Measurements from ENCODE around the gene SGPL1.
A peak's percentile ranks its signal among the peaks of the same experiment; 100 is the strongest.
"Not testable (repeated sequence)": the region's sequence is repeated elsewhere in the genome, so short reads cannot be mapped to it uniquely, and the experiment has no call there.

The SGPL1 gene

DNA sequence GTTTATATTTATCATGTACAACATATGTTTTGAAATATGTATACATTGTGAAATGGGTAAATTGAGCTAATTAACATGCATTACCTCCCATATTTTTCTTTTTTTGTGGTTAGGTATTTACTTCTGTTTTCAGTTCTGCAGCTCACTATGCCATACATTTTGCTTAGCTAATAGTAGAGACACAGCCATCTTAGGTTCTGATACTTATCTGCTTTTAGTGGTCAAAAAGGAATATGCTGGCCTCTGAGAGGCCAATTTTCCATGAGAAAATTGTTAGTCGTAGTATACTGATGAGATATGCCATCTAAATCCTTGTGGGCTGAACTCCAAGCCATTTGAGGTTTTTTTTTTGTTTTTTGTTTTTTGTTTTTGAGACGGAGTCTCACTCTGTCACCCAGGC is 31.0 kb downstream of the SGPL1 start:
- DNase-seq, result no peak

DNA sequence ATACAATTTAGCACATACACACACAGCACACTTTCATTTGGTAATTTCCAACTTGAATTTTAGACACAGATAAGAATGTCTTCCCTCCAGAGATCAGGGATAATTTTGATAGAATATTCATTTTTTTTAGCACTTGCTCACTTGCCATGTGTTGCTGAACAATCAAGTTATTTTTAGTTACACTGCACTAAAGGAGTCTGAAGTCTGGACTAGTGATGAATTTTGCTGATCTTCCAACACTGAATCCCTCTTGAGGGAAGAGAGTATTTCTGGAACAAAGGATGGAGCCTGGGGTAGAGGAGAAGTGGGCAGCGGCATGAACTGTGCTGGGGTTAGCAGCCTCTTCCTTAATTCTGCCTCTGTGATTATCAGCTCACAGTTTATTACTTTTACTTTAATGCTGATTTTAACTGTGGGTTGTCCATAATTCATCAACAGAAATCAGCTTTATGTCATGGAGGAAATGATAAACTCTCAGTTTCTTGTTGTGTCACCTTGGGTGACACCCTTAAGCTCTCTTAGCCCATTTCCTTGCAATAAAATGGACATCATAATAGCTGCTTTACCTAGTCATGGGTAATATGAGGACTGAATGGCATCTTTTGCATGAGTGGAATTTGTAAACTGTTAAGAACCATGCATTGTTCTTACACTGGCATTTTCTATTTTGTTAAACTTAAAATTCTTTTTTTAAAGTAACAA is 32.1 kb downstream of the SGPL1 start:
- DNase-seq, result no peak

DNA sequence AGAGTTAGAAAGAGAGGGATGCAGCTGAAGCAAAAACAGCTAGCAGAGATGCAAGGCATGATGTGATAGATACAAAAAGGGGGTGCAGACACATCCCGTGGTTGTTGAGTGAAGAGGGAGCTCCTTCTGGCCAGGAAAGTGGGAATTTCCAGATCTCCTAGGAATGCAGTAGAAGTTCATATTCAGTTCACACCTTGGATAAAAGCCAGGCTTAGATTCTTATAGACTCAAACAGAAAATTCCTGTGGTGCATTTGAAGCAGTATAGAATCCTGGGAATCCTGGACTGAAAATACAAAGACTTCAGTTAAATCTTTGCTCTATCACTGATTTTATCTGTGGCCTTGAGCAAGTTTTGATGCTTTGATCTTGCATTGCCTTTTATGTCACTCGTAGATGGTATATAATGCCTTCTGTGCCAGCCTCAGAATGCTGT is 33.9 kb downstream of the SGPL1 start:
- DNase-seq, result no peak

DNA sequence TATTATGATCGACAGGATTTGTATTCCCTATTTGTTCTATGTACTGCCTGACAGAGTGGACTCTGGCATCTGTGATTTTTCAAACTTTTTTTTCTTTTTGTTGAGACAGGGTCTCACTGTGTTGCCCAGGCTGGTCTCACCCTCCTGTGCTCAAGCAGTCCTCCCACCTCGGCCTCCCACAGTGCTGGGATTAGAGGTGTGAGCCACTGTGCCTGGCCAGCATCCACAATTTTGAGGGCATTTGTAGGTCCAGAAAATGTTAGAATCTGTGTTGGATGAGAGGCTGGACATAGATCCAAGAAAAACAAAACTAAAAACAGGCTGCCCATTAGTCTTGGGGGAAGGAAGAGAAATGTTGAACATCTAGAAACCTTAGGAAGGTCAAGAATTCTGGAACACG is 34.3 kb downstream of the SGPL1 start:
- no peak for DNase-seq

DNA sequence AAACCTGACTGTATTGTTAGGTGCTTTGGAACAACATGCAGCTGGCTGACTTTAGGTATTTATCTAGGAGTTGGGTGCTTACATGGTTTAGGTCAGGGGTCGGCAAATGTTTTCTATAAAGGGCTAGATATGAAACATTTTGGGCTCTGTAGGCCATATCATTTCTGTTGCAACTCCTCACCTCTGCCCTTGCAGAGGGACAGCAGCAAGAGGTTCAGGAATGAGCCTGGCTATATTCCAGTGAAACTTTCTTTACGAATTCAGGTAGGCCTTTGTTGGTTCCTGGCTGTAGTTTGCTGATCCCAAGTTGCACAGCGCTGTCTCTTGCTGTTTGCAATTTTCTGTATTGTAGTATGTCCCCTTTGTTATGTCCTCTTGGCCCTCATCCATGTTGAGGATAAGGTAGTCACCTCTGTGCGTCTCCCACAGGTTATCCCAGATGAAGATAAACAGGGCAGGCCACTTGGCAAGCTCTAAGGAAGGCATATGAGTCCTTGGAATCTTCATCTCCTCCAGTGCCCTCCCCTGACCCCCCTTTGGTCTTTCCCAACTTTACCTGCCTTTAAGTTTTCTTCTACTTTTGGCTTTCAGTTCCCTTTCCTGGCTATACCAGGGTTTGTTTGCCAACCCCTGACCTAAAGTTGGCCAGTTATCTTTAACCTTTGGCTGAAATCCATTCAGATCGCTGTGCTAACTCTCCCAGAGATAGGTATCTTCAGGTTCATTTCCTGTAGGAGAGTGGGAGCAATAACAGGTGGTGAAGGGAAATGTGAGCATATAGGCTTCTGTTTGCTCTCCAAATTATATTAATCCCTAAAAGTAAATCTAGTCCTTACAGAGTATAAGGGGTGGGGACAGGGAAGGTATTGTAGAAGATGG is 36.1 kb downstream of the SGPL1 start:
- no peak for DNase-seq

DNA sequence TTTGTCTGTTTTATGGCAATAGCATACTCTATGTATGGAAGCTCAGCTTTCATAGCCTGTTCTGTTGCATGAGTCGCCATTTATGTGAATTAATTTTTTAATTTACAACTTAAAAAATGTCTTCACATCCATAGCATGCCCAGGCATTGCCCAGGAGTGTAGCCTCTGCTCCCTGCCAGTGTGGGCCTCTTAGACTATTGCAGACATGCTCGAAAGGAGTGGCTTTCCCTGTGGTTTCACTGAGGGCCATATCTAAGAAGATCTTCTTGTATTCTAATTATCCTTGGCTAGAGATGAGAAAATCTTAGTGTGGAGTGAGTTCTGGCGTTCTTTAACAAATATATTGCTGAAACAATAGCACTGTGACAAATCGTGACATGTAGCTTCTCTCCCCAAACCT is 37.3 kb downstream of the SGPL1 start:
- DNase-seq, result no peak

DNA sequence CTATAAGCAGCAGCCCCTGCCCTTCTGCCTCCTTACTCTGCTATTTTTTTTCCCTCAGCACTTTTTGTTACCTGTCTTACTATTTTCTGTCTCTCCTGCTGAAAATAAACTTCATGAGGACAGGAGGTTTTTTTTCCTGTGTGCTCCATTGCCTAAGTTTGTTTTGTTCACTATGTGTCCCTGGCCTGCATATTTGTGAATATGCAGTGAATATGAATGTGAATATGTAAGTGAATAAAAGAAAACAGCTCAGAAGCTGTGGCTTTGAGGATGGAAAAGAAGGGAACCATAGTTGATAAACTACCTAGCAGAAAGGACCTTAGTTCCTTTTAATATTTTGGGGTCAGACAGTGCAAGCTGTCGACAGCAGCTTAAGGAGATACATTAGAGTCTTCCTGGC is 37.7 kb downstream of the SGPL1 start:
- no peak for DNase-seq

DNA sequence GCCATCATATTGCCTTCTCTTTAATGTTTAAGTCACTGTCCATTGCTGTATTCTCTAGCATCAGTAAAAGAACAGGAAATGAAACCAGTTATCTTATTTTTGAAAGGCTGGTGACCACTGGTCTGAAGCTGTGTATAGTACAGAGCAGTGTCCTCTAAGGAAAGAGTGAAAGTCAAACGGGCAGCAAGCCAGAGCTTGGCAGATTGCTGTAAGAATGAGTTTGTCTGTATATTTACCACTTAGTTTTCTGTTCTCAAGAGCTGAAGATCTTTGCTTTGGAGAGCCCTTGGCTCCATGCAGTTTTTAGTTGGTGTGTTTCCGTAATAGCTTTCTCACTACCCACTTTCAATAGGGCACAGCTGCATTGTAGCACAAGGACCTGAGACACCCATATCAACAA is 40.7 kb downstream of the SGPL1 start:
- no peak for DNase-seq

DNA sequence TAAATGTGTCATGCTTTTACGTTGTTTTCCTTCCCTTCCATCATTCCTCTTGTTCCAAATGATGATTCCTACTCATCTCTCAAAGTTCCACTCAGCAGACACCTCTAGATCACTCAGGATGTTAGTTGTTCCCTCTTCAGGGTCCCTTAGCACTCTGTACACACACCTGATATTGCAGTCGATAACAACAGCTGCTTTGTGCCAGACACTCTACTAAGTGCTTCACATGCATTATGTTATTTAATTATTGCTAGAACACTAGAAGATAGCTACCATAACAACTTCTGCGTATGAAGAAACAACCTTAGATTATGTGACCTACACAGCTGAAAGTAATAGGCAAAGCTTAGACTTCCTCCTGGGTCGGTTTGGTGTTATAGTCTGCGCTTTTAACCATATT is 43.0 kb downstream of the SGPL1 start:
- DNase-seq, result no peak

DNA sequence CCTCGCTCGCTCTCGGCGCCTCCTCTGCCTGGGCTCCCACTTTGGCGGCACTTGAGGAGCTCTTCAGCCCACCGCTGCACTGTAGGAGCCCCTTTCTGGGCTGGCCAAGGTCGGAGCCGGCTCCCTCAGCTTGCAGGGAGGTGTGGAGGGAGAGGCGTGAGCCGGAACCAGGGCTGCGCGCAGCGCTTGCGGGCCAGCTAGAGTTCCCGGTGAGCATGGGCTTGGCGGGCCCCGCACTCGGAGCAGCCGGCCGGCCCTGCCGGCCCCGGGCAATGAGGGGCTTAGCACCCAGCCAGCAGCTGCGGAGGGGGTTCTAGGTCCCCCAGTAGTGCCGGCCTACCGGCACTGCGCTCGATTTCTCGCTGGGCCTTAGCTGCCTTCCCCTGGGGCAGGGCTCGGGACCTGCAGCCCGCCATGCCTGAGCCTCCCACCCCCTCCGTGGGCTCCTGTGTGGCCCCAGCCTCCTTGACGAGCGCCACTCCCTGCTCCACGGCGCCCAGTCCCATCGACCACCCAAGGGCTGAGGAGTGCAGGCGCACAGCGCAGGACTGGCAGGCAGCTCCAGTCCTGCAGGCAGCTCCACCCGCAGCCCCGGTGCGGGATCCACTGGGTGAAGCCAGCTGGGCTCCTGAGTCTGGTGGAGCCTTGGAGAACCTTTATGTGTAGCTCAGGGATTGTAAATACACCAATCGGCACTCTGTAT is 45.9 kb downstream of the SGPL1 start:
- not testable (repeated sequence) for DNase-seq

DNA sequence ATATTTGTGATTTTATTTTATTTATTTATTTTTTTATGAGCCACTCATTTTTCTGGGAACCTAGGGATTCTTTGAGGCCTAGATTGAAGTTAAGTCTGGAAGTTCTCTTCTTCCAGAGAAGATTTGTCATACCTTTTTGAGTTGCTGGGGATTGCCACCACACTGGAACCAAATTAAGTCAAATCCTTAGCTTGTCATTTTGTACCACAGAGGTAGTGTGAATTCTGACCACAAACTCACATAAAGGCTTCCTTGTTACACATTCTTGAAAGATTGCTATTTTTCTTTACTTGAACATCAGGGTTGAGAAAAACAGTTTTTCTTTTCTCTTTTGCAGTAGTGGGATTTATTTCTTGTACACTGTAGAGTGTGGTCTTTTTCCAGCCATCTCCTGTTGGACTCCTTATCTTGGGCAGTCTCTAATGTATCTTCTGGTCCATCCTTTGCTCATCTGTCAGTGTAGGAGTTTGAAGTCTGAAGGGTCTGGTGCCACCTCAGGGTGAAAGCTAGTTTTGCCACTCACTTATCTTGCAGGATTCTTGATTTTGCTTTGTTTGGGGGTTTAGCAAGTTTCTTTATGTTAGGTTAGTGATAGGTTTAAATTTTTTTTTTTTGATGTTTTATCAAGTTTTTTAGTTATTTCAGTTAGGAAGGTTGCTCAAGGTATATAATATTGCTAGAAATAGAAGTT is 47.9 kb downstream of the SGPL1 start:
- DNase-seq, result no peak

DNA sequence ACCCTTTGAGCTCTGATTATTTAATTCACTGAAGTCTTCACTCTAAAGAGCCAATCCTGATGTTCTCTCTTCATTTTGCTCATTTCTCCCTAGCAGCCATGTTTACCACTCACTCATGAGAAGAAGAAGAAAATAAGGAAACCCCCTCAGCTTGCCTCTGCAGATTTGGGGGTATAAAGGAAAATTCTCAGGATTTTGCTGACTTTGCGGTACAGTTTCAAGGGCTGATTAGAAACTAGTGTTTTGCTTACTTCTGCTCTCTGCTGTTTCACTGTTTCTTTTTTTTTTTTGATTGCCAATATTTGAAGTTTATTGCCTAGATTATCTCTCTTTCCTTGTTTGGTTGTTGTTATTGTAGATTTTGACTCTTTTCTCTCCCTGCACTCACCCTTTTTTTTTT is 49.2 kb downstream of the SGPL1 start:
- no peak for DNase-seq

DNA sequence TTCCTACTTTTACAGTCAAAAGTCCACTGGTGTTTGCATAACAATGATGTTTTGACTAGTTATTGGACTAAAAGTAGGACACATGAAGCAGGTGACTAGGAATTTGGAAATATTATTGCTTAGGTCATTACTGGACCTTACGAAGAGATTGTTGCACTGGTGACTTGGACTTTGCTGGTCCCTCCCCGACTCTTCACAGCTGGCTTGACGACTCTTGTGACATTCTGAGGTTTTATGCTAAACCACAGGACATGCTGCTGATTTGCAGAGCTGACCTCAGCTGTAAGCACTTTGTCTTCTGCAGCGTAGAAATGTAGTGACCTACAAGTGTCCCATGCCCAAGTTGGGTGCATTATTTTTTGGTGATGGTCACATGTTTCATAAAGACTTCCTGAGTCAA is 50.7 kb downstream of the SGPL1 start:
- no peak for DNase-seq

DNA sequence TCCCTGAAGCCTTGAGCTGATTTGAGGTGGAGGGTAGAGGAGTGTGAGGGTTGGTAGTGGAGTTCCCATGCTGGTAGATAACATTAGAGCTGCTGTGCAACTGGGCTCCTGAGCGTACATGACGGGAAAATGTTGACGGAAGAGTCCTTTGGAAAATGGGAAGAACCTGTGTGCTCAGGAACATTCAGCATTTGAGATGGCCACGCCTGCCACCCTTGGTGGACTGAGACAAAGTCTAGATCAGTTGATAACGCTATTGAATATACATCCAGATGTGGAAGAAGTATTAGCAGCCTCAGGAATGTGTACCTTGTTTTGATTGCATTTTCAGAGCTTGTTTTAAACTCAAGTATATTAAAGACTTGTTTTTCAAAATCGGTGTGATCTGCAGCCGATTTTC is 56.5 kb downstream of the SGPL1 start:
- DNase-seq, result no peak

DNA sequence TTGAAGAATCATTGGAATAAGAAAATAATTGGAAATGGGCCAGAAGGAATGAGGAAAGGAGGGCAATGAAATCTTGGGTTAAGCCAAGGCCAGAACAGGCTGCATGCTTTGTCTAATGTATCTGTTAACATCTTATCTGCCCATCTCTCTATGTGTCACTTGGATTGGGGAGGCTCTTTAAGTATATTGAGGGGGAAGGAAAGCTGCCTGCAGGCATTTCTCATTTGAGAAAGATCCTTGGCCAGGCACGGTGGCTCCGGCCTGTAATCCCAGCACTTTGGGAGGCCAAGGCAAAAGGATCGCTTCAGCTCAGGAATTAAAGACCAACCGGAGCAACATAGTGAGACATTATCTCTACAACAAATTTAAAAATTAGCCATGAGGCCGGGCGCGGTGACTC is 58.3 kb downstream of the SGPL1 start:
- DNase-seq, result no peak

DNA sequence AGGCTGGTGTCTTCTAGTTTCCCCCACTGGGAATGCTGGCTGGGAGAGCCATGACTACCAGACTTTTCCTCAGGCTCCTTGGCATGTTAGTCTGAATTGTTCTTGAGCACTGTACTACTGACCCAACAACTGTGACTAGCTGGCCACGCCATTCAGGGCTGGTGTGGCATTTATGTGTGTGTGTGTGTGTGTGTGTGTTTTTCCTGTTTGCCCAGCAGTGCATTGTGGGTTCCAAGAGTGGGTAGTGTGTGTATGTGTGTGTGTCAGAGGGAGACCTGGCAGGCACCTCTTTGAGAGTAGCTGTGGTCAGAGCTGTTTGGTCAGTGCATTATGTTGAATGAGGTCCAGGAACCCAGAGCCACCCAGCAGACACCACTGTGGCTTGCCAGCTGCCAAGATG is 63.5 kb downstream of the SGPL1 start:
- DNase-seq, result no peak

DNA sequence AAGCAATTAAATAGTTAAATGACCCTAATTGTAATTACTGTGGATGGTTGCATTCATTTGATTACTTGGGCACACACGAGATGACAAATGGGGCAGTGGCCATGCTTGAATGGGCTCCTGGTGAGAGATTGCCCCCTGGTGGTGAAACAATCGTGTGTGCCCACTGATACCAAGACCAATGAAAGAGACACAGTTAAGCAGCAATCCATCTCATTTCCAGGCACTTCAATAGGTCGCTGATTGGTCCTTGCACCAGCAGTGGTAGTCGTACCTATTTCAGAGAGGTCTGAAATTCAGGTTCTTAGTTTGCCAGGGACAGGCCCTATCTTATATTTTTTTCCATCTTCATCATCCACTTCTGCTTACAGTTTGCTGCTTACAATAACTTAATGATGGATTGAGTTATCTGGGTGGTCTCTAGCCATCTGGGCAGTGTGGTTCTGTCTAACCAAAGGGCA is 64.4 kb downstream of the SGPL1 start:
- DNase-seq, result peak; percentile 55

DNA sequence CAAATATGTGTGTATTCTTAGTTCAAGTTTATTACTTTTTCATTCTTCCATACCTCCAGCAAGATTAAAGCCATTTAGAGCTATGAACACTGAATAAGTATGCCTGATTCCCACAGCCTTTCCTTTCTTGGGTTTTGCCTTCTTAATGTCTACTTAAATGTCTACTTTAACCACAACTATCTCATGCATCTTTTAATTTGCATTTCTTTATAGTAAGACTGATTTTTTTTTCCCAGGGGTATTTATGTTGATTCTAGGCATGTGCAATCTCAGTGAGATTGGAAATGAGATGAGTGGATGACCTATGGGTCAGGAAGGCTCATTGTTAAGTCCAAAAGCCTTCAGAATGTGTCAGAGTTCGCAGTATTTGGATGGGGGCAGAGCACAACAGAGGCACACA is 69.0 kb downstream of the SGPL1 start:
- no peak for DNase-seq

DNA sequence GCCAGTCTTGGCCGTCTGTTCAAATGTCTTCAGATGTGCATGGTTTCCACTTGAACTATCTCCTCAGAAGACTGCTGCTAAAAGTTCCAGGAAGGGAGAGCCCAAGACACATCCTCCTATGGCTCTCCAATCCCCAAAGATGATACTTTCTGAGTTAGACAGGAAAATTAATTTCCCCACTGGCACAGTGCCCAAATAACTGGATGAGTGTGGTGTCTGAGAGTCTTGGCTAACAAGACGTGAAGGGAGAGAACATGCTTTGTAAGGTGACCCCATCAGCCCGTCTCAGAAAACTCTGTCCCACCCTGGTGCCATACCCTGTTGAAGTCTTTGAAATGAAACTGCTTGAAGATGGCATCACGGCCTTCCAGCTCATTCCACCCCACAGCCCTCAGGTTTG is 69.7 kb downstream of the SGPL1 start:
- no peak for DNase-seq

DNA sequence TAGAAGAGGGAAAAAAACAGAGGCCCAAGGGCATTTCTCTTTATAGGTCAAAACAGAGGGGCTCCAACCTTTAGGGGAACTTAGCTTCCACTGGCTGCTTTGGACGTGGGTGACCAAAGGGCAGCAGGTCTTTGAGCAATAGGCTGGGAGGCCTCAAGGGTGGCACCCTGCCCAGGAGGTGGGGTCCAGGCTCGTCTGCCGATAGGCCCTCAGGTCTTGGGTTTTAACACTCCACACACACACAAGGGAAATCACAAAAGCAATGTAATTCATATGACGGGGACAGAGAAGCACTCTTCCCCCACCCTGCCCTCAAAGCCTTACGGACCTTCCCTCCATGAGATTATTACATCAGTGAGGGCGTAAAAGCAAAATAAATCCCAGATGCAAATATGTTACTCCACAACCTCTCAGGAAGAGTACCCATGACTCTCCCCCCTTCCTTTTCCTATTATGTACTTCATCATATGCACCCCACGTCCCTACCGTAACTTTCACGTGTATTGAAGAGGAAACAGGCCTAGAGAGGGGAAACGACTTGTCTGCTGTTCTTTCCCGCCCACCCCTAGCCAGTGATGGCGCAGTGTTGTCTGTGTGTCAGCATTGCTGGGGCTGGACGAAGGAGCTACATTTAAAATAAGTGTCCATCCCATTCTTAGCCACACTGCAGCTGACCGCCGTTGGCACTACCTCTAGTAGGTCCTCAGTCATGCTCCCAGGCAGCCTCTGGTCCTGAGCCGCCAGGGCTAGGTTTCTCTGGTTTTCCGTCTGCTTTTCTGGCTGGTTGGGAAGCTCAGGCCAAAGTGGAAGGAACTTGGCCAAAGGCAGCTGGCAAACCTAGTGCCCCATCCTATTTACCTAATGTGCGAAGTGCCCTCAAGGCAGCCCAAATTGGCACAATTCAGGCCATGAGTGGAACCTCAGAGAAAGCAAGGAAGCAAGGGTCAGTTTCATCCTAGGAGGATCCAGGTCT is 70.5 kb downstream of the SGPL1 start:
- DNase-seq, result no peak

DNA sequence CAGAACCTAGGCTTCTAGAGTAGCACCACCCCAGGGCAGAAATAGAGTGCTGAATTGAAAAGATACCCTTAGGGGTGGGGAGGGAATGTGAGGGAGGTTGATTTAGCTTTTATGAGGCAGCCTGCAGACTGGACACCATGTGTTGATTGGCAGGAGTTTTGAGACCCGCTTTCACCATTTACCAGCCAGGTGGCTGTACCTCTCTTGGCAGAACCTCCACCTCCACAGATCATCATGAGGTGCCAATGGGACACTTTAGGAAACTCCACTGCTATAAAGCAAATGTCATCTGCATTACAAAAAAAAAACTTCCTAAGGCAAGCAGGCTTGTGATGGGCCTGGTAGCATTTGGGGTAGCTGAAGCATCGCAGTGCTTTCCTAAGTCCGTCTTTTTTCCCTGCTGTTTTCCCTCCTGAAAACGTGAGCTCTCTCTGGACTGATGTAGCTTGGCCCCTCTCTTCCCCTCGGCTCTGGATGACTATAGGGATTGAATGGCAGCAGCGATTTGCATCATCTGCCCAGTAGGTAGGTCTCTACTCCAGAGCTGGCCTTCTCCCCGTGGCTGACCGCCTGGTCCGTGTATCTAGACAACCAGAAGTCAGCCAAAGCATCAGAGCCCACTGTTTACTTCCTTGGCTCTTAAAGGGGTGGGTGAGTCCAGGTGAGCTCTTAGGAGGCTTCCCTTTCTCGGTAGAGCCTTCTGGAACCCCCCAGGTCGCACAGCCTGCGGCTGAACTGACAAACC is 71.3 kb downstream of the SGPL1 start:
- no peak for DNase-seq

Measured in NCI-H526 treated with DMSO at 0.1 percent for 48 hours (cell line).